Psoas muscle (tissue), 8 donors: ENCODE measurements around the gene PACSIN2. TPM values are rescaled to one million over a fixed set of nuclear protein-coding genes. Genes with fewer than 3 reads are reported as not detected.

Experiments
- ATAC-seq, 4 donors: fragments of 200-7000 bp; cut with Tn5 transposase; one replicate each; pipeline ENCODE4 v1.9.1; 2020; ENCODE audit warnings: moderate library complexity in 3 of 4, mild to moderate bottlenecking in 2 of 4
- DNase-seq, 2 donors: peaks; one replicate each; pipeline ENCODE4 v3.0.0-alpha.2; 2020
- H3K27ac ChIP-seq: fragments of 200-600 bp; one replicate; pipeline ENCODE4 v1.8.0; 2022
- H3K27me3 ChIP-seq, 3 donors: fragments of 200-600 bp in 1 of 3; one replicate each; pipeline versions ENCODE4 v1.6.1 to v1.8.0; 2013 to 2022; ENCODE audit warnings: low read length in 2 of 3, mild to moderate bottlenecking in 2 of 3, moderate library complexity in 1 of 3; ENCODE audit not compliant: insufficient read depth in 3 of 3
- H3K36me3 ChIP-seq, 2 donors: fragments of 200-600 bp in 1 of 2; one replicate each; pipeline versions ENCODE4 v1.6.1 to v1.8.0; 2013 to 2022; ENCODE audit warnings: low read depth in 1 of 2, mild to moderate bottlenecking in 1 of 2, moderate library complexity in 1 of 2; ENCODE audit not compliant: insufficient read depth in 1 of 2
- H3K4me1 ChIP-seq: fragments of 200-600 bp; one replicate; pipeline ENCODE4 v1.8.0; 2022
- H3K4me3 ChIP-seq: fragments of 200-600 bp; one replicate; pipeline ENCODE4 v1.8.0; 2022; ENCODE audit warnings: mild to moderate bottlenecking
- H3K9me3 ChIP-seq: fragments of 200-600 bp; one replicate; pipeline ENCODE4 v1.8.0; 2022
- WGBS, 3 donors: extraction: QIAGEN DNeasy Blood & Tissue Kit; methylation state at CpG; one replicate each; pipeline versions ENCODE4 v1.1.6 to v1.1.7; 2013; 5-methylcytosine and 5-hydroxymethylcytosine counted together
- intact Hi-C, 2 donors: fragments of 100-400 bp; cut with DNase I; formaldehyde crosslinking; loops; one replicate each; pipeline versions ENCODE4 v1.11.0 to v1.14.2; 2022
- polyA plus RNA-seq, 3 donors: library from polyadenylated mRNA; stranded (reverse); fragments of 200-250 nt; gene quantifications; one replicate each; pipeline ENCODE4 v1.2.3, GENCODE V29; 2013
- total RNA-seq, 4 donors: library from RNA; stranded (reverse); fragmentation: NEBNext Ultra II Directional in 2 of 4; extraction: Animal tissue kit (Norgen Biotek cat#: 25700) in 2 of 4; gene quantifications; one replicate each; pipeline versions ENCODE4 v1.2.1 to v1.2.4, GENCODE V29; 2021 to 2023
- TF ChIP-seq, protein P1 (sequence below): fragments of 200-600 bp; IDR thresholded peaks from one replicate; pipeline ENCODE4 v1.8.0; 2022; ENCODE audit warnings: antibody characterized with exemption
- donor health status: healthy with polysubstance abuse.
- donor health status: DM: no; HTN: no; CAD: no; lungs with moderate emphysema.
- donor health status: Bipolar disorder and iron deficiency.
- donor health status: healthy.
- donor health status: DM: yes; HTN: yes; CAD: no.
- donor health status: DM: no; HTN: no; CAD: no.
- donor health status: DM: no; HTN: no; CAD: no.
- donor health status: DM: yes; HTN: yes; CAD: no.

The PACSIN2 gene
- total and polyA plus RNA-seq, 7 donors, result 21.0 to 52.2 (median 31.4) TPM

DNA sequence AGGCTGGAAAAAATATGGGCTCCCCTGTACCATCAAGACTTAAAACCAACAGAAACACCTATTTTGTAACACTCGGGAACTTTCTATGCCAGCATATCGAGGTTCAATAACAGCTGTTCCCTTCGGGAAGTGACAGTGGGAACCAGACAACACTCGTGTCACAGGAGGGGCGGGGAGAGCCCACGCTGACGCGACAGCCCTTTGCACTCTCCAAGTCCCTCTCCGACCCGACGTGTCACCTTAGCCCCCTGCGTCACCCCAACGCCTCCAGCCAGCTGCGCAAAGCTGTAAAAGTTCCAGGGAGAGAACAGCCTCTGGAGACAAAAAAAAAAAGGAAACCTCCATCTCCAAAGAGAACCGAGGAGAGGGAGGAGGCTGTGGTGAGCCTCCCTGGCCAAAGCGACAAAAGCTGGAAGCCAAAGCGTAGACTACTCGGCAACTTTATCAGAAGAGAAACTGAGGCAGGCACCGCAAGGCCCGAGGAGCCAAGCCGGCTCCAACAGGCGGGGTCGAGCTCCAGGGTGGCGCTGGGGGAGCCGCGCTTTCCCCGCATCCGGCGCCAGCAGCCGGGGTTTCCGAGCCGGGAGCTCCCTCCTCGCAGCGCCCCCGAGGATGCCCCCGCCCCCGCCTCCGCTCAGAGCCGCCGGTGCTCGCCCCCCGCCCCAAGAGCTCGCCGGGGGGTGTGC is 158.6 kb downstream of the PACSIN2 start:
- 0 to 1% (median 0%) methylated on average over 28 to 44 of the region's 44 CpGs for WGBS, 3 donors
- peak overlapping the region; percentile 97 for H3K27ac ChIP-seq
- peak; percentile 73 to 84 for DNase-seq
- no peaks in the 10 kb centered on the region for H3K36me3 ChIP-seq
- H3K9me3 ChIP-seq, result no peaks in the 10 kb centered on the region
- ATAC-seq, result peak; percentile 26 to 40 (median 34)
- TF ChIP-seq, protein P1, sequence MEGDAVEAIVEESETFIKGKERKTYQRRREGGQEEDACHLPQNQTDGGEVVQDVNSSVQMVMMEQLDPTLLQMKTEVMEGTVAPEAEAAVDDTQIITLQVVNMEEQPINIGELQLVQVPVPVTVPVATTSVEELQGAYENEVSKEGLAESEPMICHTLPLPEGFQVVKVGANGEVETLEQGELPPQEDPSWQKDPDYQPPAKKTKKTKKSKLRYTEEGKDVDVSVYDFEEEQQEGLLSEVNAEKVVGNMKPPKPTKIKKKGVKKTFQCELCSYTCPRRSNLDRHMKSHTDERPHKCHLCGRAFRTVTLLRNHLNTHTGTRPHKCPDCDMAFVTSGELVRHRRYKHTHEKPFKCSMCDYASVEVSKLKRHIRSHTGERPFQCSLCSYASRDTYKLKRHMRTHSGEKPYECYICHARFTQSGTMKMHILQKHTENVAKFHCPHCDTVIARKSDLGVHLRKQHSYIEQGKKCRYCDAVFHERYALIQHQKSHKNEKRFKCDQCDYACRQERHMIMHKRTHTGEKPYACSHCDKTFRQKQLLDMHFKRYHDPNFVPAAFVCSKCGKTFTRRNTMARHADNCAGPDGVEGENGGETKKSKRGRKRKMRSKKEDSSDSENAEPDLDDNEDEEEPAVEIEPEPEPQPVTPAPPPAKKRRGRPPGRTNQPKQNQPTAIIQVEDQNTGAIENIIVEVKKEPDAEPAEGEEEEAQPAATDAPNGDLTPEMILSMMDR, result no peak
- intact Hi-C loops, result no loop called here
- H3K4me1 ChIP-seq, result peaks cover 38% of the 10 kb centered on the region
- H3K27me3 ChIP-seq, result no peaks in the 10 kb centered on the region
- peak overlapping the region; percentile 91 for H3K4me3 ChIP-seq

DNA sequence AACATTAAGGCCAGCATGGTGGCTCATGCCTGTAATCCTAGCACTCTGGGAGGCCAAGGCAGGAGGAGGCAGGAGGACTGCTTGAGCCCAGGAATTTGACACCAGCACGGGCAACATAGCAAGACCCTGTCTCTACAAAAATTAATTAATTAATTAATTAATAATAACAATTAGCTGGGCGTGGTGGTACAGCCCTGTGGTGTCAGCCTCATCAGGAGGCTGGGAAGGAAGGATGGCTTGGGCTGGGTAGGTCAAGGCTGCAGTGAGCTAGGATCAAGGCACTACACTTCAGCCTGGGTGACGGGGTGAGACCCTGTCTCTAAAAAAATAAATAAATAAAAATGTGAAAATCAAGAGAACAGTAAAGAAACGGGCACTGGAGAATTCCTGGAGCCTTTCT is 159.2 kb downstream of the PACSIN2 start:
- intact Hi-C loops, result no loop called here
- ATAC-seq, result no peak

DNA sequence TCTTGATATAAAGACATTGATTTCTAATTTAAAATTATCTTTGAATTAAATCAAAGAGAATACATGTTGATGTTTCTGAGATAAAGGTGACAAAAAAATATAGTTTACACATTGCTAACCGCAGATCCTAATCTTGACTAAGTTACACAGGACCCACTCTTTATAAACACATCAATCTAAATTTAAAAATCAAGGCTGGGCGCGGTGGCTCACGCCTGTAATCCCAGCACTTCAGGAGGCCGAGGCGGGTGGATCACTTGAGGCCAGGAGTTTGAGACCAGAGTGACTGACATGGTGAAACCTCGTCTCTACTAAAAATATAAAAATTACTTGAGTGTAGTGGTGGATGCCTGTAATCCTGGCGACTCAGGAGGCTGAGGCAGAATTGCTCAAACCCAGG is 159.7 kb downstream of the PACSIN2 start:
- intact Hi-C loops, result no loop called here

More for the DNA sequence above, 159.2 kb downstream of the PACSIN2 start:
- TF ChIP-seq, protein P1, result no peak
- DNase-seq, result no peak
- Histone ChIP-seq H3K4me1 (peaks cover 34% of the 10 kb centered on the region), H3K27ac (peak overlapping the region; percentile 97), H3K4me3 (peak overlapping the region; percentile 91), H3K9me3 (no peaks in the 10 kb centered on the region), H3K27me3 (no peaks in the 10 kb centered on the region), H3K36me3 (no peaks in the 10 kb centered on the region)
- 29 to 37% (median 32%) methylated on average over 4 of the region's 4 CpGs for whole genome bisulfite sequencing, 3 donors

DNA sequence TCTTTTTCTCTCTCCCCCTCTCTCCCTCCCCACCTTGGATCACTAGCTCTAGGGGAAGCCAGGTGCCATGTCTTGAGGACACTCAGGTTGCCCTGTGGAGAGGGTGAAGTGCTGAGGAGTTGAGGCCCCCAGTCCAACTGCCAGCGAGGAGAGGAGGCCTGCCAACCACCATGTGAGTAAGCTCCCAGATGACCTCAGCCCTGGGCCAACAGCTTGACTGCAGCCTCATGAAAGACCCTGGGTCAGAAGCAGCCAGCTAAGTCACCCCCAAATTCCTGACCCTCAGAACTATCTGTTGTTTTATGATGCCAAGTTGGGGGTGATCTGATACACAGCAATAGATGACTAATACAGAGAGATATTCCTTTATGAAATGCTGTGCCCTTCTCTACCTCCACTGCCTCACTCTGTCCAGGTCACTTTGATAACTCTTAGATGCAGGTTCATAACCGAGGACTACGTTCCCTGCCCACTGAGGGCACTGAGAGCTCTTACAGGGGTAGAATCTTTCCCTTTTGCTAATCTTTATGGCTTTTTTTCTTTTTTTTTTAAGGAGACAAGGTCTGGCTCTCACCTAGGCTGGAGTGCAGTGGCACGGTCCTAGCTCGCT is 165.9 kb downstream of the PACSIN2 start:
- no peak overlapping the region for H3K4me3 ChIP-seq
- no peak overlapping the region for H3K27ac ChIP-seq
- no peak for DNase-seq
- peaks cover 14% of the 10 kb centered on the region for H3K4me1 ChIP-seq
- H3K36me3 ChIP-seq, result peaks cover 5 to 30% of the 10 kb centered on the region in 2 donors
- TF ChIP-seq, protein P1, result no peak
- intact Hi-C loops, result no loop called here
- ATAC-seq, result peak; percentile 36 to 58 (median 54)
- H3K27me3 ChIP-seq, result no peaks in the 10 kb centered on the region
- 51 to 73% (median 58%) methylated on average over 5 of the region's 5 CpGs for WGBS, 3 donors
- no peaks in the 10 kb centered on the region for H3K9me3 ChIP-seq

More for the DNA sequence above, 159.7 kb downstream of the PACSIN2 start:
- Histone ChIP-seq H3K27me3 (no peaks in the 10 kb centered on the region), H3K9me3 (no peaks in the 10 kb centered on the region), H3K36me3 (no peaks in the 10 kb centered on the region), H3K4me1 (peaks cover 29% of the 10 kb centered on the region), H3K4me3 (peak overlapping the region; percentile 91), H3K27ac (no peak overlapping the region)
- WGBS, 3 donors, result 64 to 80% (median 65%) methylated on average over 8 of the region's 8 CpGs
- TF ChIP-seq, protein P1, result no peak
- ATAC-seq (no peak), DNase-seq (no peak)
